H1 (cell line): ENCODE measurements around the gene SLC6A3. TPM values are rescaled to one million over a fixed set of nuclear protein-coding genes. Genes with fewer than 3 reads are reported as not detected.

Experiments
- CTCF ChIA-PET: fragments of 300-600 bp; sonication (Branson Sonifier 250); formaldehyde crosslinking; loops from one replicate; lab custom pipeline; 2021; ENCODE audit not compliant: partially characterized antibody; lab: Charles Lee
- POLR2A ChIA-PET: fragments of 300-600 bp; sonication (Branson Sonifier 250); formaldehyde crosslinking; loops from one replicate; lab custom pipeline; 2021; ENCODE audit warnings: inconsistent platforms; ENCODE audit not compliant: partially characterized antibody; lab: Charles Lee
- DNase-seq, 2 experiments: peaks; one replicate each; pipeline versions ENCODE4 v3.0.0 to v3.0.0-alpha.2; 2010 to 2022; ENCODE audit warnings: low spot score in 2 of 2, low read depth in 1 of 2, mixed read lengths in 1 of 2
- FAIRE-seq: peaks from 2 replicates; lab custom pipeline; 2011; peaks lifted over from hg19 to GRCh38; lab: Jason Lieb, UNC
- H2AFZ ChIP-seq: 2 replicates; pipeline ENCODE4 v1.8.1; 2012; ENCODE audit warnings: low read length, inconsistent platforms
- H2AK5ac ChIP-seq: 2 replicates; pipeline ENCODE4 v1.6.1; 2013; ENCODE audit warnings: low read depth, low read length
- H2BK120ac ChIP-seq: replicated peaks from 2 replicates; pipeline ENCODE3; 2013; ENCODE audit warnings: low read depth, low read length, inconsistent platforms
- H2BK12ac ChIP-seq: 2 replicates; pipeline ENCODE4 v1.6.1; 2013; ENCODE audit warnings: low read depth, low read length
- H2BK15ac ChIP-seq: 2 replicates; pipeline ENCODE4 v1.6.1; 2013; ENCODE audit warnings: low read length
- H2BK20ac ChIP-seq: 2 replicates; pipeline ENCODE4 v1.6.1; 2013; ENCODE audit warnings: low read length
- H2BK5ac ChIP-seq: 2 replicates; pipeline ENCODE4 v1.6.1; 2013; ENCODE audit warnings: low read depth, low read length
- H3K14ac ChIP-seq: 2 replicates; pipeline ENCODE4 v1.6.1; 2013; ENCODE audit warnings: inconsistent platforms; ENCODE audit not compliant: insufficient read length
- H3K18ac ChIP-seq: 2 replicates; pipeline ENCODE4 v1.6.1; 2013; ENCODE audit warnings: low read length; ENCODE audit errors: extremely low read depth
- H3K23ac ChIP-seq: 2 replicates; pipeline ENCODE4 v1.6.1; 2013; ENCODE audit warnings: inconsistent platforms; ENCODE audit not compliant: insufficient read length
- H3K23me2 ChIP-seq: 2 replicates; pipeline ENCODE4 v1.6.1; 2013; ENCODE audit warnings: low read depth, low read length
- H3K27ac ChIP-seq: 2 replicates; pipeline ENCODE4 v1.6.1; 2011; ENCODE audit warnings: low read depth, low read length, inconsistent platforms
- H3K27me3 ChIP-seq, 4 experiments: replicated peaks in 1 of 4; 1 replicate in 1 of 4; 2 replicates in 3 of 4; pipeline versions ENCODE4 v1.6.1 to v1.8.1; 2011 to 2013; ENCODE audit warnings: low read length in 3 of 4, mild to moderate bottlenecking in 3 of 4, inconsistent platforms in 2 of 4, mixed read lengths in 2 of 4, moderate library complexity in 1 of 4; ENCODE audit not compliant: control insufficient read depth in 3 of 4, insufficient read depth in 3 of 4; ENCODE audit errors: extremely low read depth in 1 of 4
- H3K36me3 ChIP-seq, 4 experiments: 2 replicates each; pipeline versions ENCODE4 v1.6.1 to v1.8.1; 2011 to 2013; ENCODE audit warnings: mild to moderate bottlenecking in 4 of 4, low read length in 3 of 4, moderate library complexity in 2 of 4, control low read depth in 1 of 4, inconsistent platforms in 1 of 4; ENCODE audit not compliant: insufficient read depth in 4 of 4, control insufficient read depth in 2 of 4
- H3K4ac ChIP-seq: replicated peaks from 2 replicates; pipeline ENCODE3; 2013; ENCODE audit warnings: low read length, low read depth, mixed read lengths, inconsistent platforms; ENCODE audit not compliant: insufficient read length
- H3K4me1 ChIP-seq, 4 experiments: replicated peaks in 1 of 4; 1 replicate in 1 of 4; 2 replicates in 3 of 4; pipeline versions ENCODE4 v1.6.1 to v1.8.1; 2011 to 2013; ENCODE audit warnings: low read length in 3 of 4, inconsistent platforms in 2 of 4, mixed read lengths in 1 of 4; ENCODE audit not compliant: insufficient read depth in 4 of 4, control insufficient read depth in 3 of 4
- H3K4me2 ChIP-seq, 2 experiments: 2 replicates each; pipeline versions ENCODE4 v1.6.1 to v1.8.1; 2011 to 2013; ENCODE audit warnings: low read depth in 2 of 2, low read length in 2 of 2, control low read depth in 1 of 2, inconsistent platforms in 1 of 2, mild to moderate bottlenecking in 1 of 2; ENCODE audit not compliant: insufficient read depth in 1 of 2
- H3K4me3 ChIP-seq, 4 experiments: fragments of 200-600, 300-600 bp in 1 of 4; sonication (generic), shearing (Covaris generic), sonication (Bioruptor Twin) in 1 of 4; 2 replicates each; pipeline versions ENCODE4 v1.5.1 to v1.8.1; 2011 to 2016; ENCODE audit warnings: low read length in 4 of 4, low read depth in 3 of 4, control low read depth in 2 of 4, inconsistent platforms in 2 of 4, mild to moderate bottlenecking in 2 of 4, mixed read lengths in 1 of 4, moderate library complexity in 1 of 4; ENCODE audit not compliant: insufficient read depth in 2 of 4; ENCODE audit errors: extremely low read depth in 1 of 4
- H3K56ac ChIP-seq: replicated peaks from 2 replicates; pipeline ENCODE3; 2013; ENCODE audit warnings: low read depth, mild to moderate bottlenecking, mixed read lengths, low read length, inconsistent platforms; ENCODE audit not compliant: insufficient read length
- H3K79me1 ChIP-seq: 2 replicates; pipeline ENCODE4 v1.6.1; 2013; ENCODE audit warnings: low read depth, low read length, control low read depth
- H3K79me2 ChIP-seq, 2 experiments: 2 replicates each; pipeline versions ENCODE4 v1.6.1 to v1.8.1; 2012 to 2013; ENCODE audit warnings: low read length in 2 of 2, mild to moderate bottlenecking in 2 of 2, inconsistent platforms in 1 of 2; ENCODE audit not compliant: insufficient read depth in 2 of 2, control insufficient read depth in 1 of 2
- H3K9ac ChIP-seq, 4 experiments: replicated peaks in 1 of 4; 1 replicate in 1 of 4; 2 replicates in 3 of 4; pipeline versions ENCODE4 v1.6.1 to v1.8.1; 2011 to 2013; ENCODE audit warnings: low read depth in 3 of 4, low read length in 3 of 4, control low read depth in 2 of 4, mild to moderate bottlenecking in 2 of 4, moderate library complexity in 2 of 4, inconsistent platforms in 1 of 4; ENCODE audit errors: extremely low read depth in 1 of 4
- H3K9me3 ChIP-seq, 2 experiments: 2 replicates each; pipeline versions ENCODE4 v1.6.1 to v1.8.1; 2012 to 2013; ENCODE audit warnings: mild to moderate bottlenecking in 2 of 2, moderate library complexity in 2 of 2, control low read depth in 1 of 2, inconsistent platforms in 1 of 2, low read depth in 1 of 2, low read length in 1 of 2, mixed read lengths in 1 of 2; ENCODE audit not compliant: insufficient read depth in 2 of 2
- H4K20me1 ChIP-seq, 2 experiments: replicated peaks in 1 of 2; 2 replicates each; pipeline versions ENCODE3 to v1.8.1; 2011 to 2013; ENCODE audit warnings: inconsistent platforms in 2 of 2, low read length in 2 of 2, mild to moderate bottlenecking in 1 of 2; ENCODE audit not compliant: insufficient read depth in 2 of 2, control insufficient read depth in 1 of 2
- H4K5ac ChIP-seq: 2 replicates; pipeline ENCODE4 v1.6.1; 2013; ENCODE audit warnings: low read length, low read depth, mixed read lengths, inconsistent platforms; ENCODE audit not compliant: insufficient read length
- H4K8ac ChIP-seq: 2 replicates; pipeline ENCODE4 v1.8.0; 2013; ENCODE audit warnings: mild to moderate bottlenecking, moderate library complexity, low read length, inconsistent platforms; ENCODE audit not compliant: insufficient read depth; ENCODE audit errors: extremely low read depth
- H4K91ac ChIP-seq: replicated peaks from 2 replicates; pipeline ENCODE3; 2013; ENCODE audit warnings: low read length, mixed read lengths, inconsistent platforms; ENCODE audit not compliant: insufficient read length
- BACH1 ChIP-seq: IDR thresholded peaks from 2 replicates; pipeline ENCODE4 v1.6.1; 2012; ENCODE audit warnings: low read length, improper control_type of control experiment
- BCL11A ChIP-seq, 2 experiments: IDR thresholded peaks; one replicate each; pipeline ENCODE4 v1.6.1; 2011; ENCODE audit warnings: low read depth in 2 of 2, low read length in 2 of 2, mild to moderate bottlenecking in 2 of 2
- CTBP2 ChIP-seq: IDR thresholded peaks from 2 replicates; pipeline ENCODE4 v1.7.0; 2011; ENCODE audit warnings: borderline replicate concordance, mild to moderate bottlenecking, moderate library complexity, mixed read lengths, low read length; ENCODE audit not compliant: insufficient read depth, insufficient read length
- MAFK ChIP-seq: IDR thresholded peaks from 2 replicates; pipeline ENCODE4 v1.6.1; 2012; ENCODE audit warnings: low read depth, mild to moderate bottlenecking, improper control_type of control experiment, low read length
- NRF1 ChIP-seq: IDR thresholded peaks from 2 replicates; pipeline ENCODE4 v1.6.1; 2011; ENCODE audit warnings: mild to moderate bottlenecking, low read depth, low read length, improper control_type of control experiment
- POLR2AphosphoS5 ChIP-seq: IDR thresholded peaks from 2 replicates; pipeline ENCODE4 v1.6.1; 2011; ENCODE audit warnings: low read depth, low read length
- SAP30 ChIP-seq: fragments of 300-600 bp; sonication (generic); IDR thresholded peaks from 2 replicates; pipeline ENCODE4 v1.7.1; 2012; ENCODE audit warnings: low read length, moderate library complexity, mild to moderate bottlenecking, inconsistent platforms; ENCODE audit not compliant: insufficient read depth, insufficient replicate concordance
- SP4 ChIP-seq: IDR thresholded peaks from 2 replicates; pipeline ENCODE4 v1.6.1; 2012; ENCODE audit warnings: low read length, inconsistent platforms
- SUZ12 ChIP-seq: fragments of 200-600 bp; sonication (generic); IDR thresholded peaks from 2 replicates; pipeline ENCODE4 v1.6.1; 2012; ENCODE audit warnings: mild to moderate bottlenecking, inconsistent platforms, low read length, moderate library complexity, mixed read lengths
- TAF1 ChIP-seq: IDR thresholded peaks from 2 replicates; pipeline ENCODE4 v1.6.1; 2011; ENCODE audit warnings: mild to moderate bottlenecking, low read depth, low read length
- YY1 ChIP-seq: IDR thresholded peaks from 2 replicates; pipeline ENCODE4 v1.6.1; 2011; ENCODE audit warnings: low read depth, mild to moderate bottlenecking, low read length
- WGBS, 2 experiments: shearing (Covaris generic) in 1 of 2; methylation state at CpG; one replicate each; pipeline versions ENCODE4 v1.1.6 to v1.1.7; 2013 to 2015; ENCODE audit warnings: low lambda C conversion rate in 2 of 2, mixed read lengths in 2 of 2, inconsistent platforms in 1 of 2, low coverage in 1 of 2, missing lambda C conversion rate in 1 of 2; ENCODE audit not compliant: insufficient replicate concordance in 2 of 2, insufficient coverage in 1 of 2, insufficient read length in 1 of 2; ENCODE audit errors: extremely low coverage in 1 of 2, missing lambda C conversion rate in 1 of 2; 5-methylcytosine and 5-hydroxymethylcytosine counted together
- polyA plus RNA-seq, 7 experiments: library from polyadenylated mRNA; depleted of rRNA in 3 of 7; stranded (reverse) in 5 of 7; unstranded in 2 of 7; fragments of >200 nt in 5 of 7; fragments of 200-250 nt in 2 of 7; gene quantifications; 1 replicate in 5 of 7; 2 replicates in 1 of 7; 4 replicates in 1 of 7; pipeline versions ENCODE4 v1.2.1 to v1.2.3, GENCODE V29; 2011 to 2013; ENCODE audit warnings: missing spikeins in 2 of 7, mixed read lengths in 2 of 7
- total RNA-seq: library from RNA; stranded (reverse); fragmentation: NEBNext Ultra II Directional; extraction: Animal tissue kit (Norgen Biotek cat#: 25700); gene quantifications from 2 replicates; pipeline ENCODE4 v1.2.1, GENCODE V29; 2021
- TF ChIP-seq, protein P1 (sequence below): IDR thresholded peaks from 2 replicates; pipeline ENCODE4 v1.6.1; 2012; ENCODE audit warnings: inconsistent platforms

Gene SLC6A3
- total and polyA plus RNA-seq, 2 of the 8 experiments (the other 6 are each of a cell fraction or from before 2014, with no cell fraction given): 0.48 to 0.91 TPM

DNA sequence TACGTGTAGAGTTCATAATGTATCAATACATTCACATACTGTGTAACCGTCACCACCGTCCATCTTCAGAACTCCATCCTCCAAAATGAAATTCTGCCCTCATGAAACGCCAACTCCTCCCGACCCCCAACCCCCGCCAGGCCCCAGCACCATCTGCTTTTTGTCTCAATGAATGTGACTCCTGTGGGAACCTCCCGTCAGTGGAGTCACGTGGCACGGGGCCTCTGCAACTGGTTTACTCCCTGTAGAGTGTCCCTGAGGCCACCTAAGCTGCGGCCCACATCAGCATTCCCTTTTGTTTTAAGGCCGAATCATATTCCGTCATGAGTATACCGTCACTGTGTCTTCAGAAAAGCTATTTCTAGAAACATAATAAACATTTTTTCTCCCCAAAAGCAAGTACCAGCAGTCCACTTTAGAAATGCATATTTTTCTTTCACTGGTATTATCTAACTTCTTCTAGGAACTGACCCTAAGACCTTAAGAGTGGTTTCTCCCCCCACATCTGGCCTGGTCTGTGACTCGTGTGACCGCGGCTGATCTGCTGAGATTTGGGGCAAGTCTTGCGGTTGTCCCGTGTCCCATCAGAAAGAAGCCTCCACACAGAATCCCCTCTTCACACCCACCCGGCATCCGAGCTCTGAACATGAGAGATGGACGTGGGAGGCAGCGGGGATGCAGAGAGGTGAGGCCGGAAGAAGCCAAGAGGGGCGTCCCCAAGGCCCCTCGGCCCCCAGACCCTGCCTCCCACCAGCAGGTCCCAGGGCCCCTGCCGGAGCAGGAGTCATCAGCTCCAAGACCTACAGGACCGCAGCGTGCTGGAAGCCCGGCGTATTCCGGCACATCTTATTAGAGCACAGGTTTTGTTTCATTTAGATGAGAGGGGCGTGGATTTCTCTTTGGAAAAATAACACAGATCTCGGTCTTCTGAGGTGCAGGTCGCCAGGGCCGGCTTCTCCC lies 38.3 kb downstream of the SLC6A3 start:
- H3K14ac ChIP-seq: no peak overlapping the region
- ChIA-PET POLR2A (no interaction called here), CTCF (interaction anchor here (0.9 to 3.2 kb wide), 4 partner anchors 11 to 27 kb away, joined by 3 to 31 read pairs (median 4); no protein-coding TSS in a partner anchor)
- no peak overlapping the region for H3K4ac ChIP-seq
- H2BK120ac ChIP-seq: no peak overlapping the region
- no peak overlapping the region for H2AFZ ChIP-seq
- H2BK15ac ChIP-seq: no peak overlapping the region
- H3K36me3 ChIP-seq: no peaks in the 10 kb centered on the region
- no peak overlapping the region for H3K4me3 ChIP-seq
- 72% methylated on average over 35 of the region's 35 CpGs; no CpG with 5 or more reads in 1 of the 2 experiments for WGBS, 2 experiments
- no peak overlapping the region for H4K5ac ChIP-seq
- no peak overlapping the region for H2AK5ac ChIP-seq
- H3K27ac ChIP-seq: no peak overlapping the region
- no peak overlapping the region for H4K8ac ChIP-seq
- H3K56ac ChIP-seq: no peak overlapping the region
- no peak overlapping the region for H3K23ac ChIP-seq
- H3K9me3 ChIP-seq: no peaks in the 10 kb centered on the region
- no peak overlapping the region for H3K4me2 ChIP-seq
- H4K20me1 ChIP-seq: peaks cover 0 to 8% of the 10 kb centered on the region in 2 experiments
- no peak overlapping the region for H2BK12ac ChIP-seq
- H3K79me2 ChIP-seq: no peaks in the 10 kb centered on the region
- no peak overlapping the region for H2BK20ac ChIP-seq
- DNase-seq: no peak
- no peaks in the 10 kb centered on the region for H3K27me3 ChIP-seq
- H2BK5ac ChIP-seq: no peak overlapping the region
- H3K79me1 ChIP-seq: no peaks in the 10 kb centered on the region
- no peak overlapping the region for H3K9ac ChIP-seq
- H4K91ac ChIP-seq: no peak overlapping the region
- no peak overlapping the region for H3K18ac ChIP-seq
- H3K4me1 ChIP-seq: peaks cover 0 to under 1% (median 0%) of the 10 kb centered on the region in 4 experiments; a peak in 1 of 7 replicates
- FAIRE-seq: no peak
- H3K23me2 ChIP-seq: 0 out of 2 replicates have a peak, but pooled peaks cover 2% of the 10 kb centered on the region
- TF ChIP-seq CTBP2 (no peak), NRF1 (no peak), TAF1 (no peak), MAFK (no peak), SAP30 (no peak), BCL11A (IDR thresholded peaks at IDR 0.05; ENCODE audit: low read depth in 2 of 2, low read length in 2 of 2) (no peak), POLR2AphosphoS5 (no peak), BACH1 (no peak), YY1 (no peak), SUZ12 (no peak), SP4 (no peak)
- TF ChIP-seq, protein P1, sequence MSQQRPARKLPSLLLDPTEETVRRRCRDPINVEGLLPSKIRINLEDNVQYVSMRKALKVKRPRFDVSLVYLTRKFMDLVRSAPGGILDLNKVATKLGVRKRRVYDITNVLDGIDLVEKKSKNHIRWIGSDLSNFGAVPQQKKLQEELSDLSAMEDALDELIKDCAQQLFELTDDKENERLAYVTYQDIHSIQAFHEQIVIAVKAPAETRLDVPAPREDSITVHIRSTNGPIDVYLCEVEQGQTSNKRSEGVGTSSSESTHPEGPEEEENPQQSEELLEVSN: no peak
